Colonic mucosa (tissue), 4 donors: ENCODE data around the gene ZNF202. TPM values are rescaled to one million over a fixed set of nuclear protein-coding genes. Genes with fewer than 3 reads are reported as not detected.

Source experiments
- DNase-seq: peaks from one replicate; pipeline ENCODE4 v3.0.0-alpha.2; 2020
- H3K27ac ChIP-seq: fragments of 200-600 bp; one replicate; pipeline ENCODE4 v1.8.0; 2021
- H3K27me3 ChIP-seq: fragments of 200-600 bp; one replicate; pipeline ENCODE4 v1.8.0; 2021
- H3K36me3 ChIP-seq: fragments of 200-600 bp; one replicate; pipeline ENCODE4 v1.8.0; 2021
- H3K4me1 ChIP-seq: fragments of 200-600 bp; one replicate; pipeline ENCODE4 v1.8.0; 2021; ENCODE audit warnings: mild to moderate bottlenecking
- H3K4me3 ChIP-seq: fragments of 200-600 bp; one replicate; pipeline ENCODE4 v1.8.0; 2021
- H3K9ac ChIP-seq, 2 donors: one replicate each; pipeline ENCODE4 v1.7.0; 2013; ENCODE audit warnings: control low read depth in 2 of 2, low read depth in 2 of 2, low read length in 2 of 2
- H3K9me3 ChIP-seq: fragments of 200-600 bp; one replicate; pipeline ENCODE4 v1.8.0; 2021
- intact Hi-C: fragments of 100-400 bp; cut with DNase I; formaldehyde crosslinking; loops from one replicate; pipeline ENCODE4 v1.14.1; 2022
- total RNA-seq, 2 donors: library from RNA; stranded (reverse); fragmentation: NEBNext Ultra II Directional in 1 of 2; extraction: Animal tissue kit (Norgen Biotek cat#: 25700) in 1 of 2; gene quantifications; one replicate each; pipeline ENCODE4 v1.2.1, GENCODE V29; 2021
- TF ChIP-seq, protein P1 (sequence below): fragments of 200-600 bp; IDR thresholded peaks from one replicate; pipeline ENCODE4 v1.8.0; 2022; ENCODE audit warnings: antibody characterized with exemption, mild to moderate bottlenecking
- donor health status: healthy.
- donor health status: DM: no; HTN: no; CAD: no.
- donor health status: DM: no; HTN: no; CAD: no.

The ZNF202 gene
- total RNA-seq, 2 donors from 2014 or later = 7.4 to 8.5 TPM

DNA sequence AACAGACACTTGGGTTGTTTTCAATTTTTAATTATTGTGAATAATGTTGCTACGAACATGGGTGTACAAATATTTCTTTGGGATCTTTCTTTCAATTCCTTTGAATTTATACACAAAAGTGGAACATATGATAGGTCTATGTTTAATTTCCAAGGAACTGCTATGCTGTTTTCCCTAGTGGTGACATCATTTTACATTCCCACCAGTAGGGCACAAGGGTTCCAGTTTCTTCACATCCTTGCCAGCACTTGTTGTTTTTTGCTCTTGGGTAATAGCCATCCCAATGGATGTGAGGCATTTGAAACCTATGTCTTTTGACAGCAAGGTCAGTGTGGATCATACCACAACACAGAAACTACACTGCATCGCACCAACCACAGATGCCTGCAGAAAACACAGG is 45.3 kb downstream of the ZNF202 start:
- H3K27ac ChIP-seq = no peak overlapping the region
- TF ChIP-seq, protein P1, sequence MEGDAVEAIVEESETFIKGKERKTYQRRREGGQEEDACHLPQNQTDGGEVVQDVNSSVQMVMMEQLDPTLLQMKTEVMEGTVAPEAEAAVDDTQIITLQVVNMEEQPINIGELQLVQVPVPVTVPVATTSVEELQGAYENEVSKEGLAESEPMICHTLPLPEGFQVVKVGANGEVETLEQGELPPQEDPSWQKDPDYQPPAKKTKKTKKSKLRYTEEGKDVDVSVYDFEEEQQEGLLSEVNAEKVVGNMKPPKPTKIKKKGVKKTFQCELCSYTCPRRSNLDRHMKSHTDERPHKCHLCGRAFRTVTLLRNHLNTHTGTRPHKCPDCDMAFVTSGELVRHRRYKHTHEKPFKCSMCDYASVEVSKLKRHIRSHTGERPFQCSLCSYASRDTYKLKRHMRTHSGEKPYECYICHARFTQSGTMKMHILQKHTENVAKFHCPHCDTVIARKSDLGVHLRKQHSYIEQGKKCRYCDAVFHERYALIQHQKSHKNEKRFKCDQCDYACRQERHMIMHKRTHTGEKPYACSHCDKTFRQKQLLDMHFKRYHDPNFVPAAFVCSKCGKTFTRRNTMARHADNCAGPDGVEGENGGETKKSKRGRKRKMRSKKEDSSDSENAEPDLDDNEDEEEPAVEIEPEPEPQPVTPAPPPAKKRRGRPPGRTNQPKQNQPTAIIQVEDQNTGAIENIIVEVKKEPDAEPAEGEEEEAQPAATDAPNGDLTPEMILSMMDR = no peak
- intact Hi-C loops = no loop called here
- no peaks in the 10 kb centered on the region for H3K27me3 ChIP-seq
- no peak overlapping the region for H3K9ac ChIP-seq
- H3K36me3 ChIP-seq = no peaks in the 10 kb centered on the region
- H3K9me3 ChIP-seq = no peaks in the 10 kb centered on the region
- DNase-seq = no peak
- H3K4me1 ChIP-seq = no peaks in the 10 kb centered on the region
- no peak overlapping the region for H3K4me3 ChIP-seq

DNA sequence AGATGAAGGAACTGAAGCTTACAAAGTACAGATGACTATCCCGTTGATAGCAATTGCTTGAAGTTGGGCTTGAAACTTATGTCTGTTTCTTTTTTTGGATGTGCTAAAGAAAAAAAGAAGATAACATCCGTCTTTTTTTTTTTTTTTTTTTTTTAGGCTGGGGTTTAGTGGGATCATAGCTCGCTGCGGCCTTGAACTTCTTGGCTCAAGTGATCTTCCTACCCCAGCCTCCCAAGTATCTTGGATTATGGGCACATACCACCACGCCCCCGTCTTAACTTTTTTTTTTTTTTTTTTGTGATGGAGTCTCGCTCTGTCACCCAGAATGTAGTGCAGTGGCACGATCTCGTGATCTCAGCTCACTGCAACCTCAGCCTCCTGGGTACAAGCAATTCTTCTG is 46.2 kb downstream of the ZNF202 start:
- H3K27ac ChIP-seq = no peak overlapping the region

DNA sequence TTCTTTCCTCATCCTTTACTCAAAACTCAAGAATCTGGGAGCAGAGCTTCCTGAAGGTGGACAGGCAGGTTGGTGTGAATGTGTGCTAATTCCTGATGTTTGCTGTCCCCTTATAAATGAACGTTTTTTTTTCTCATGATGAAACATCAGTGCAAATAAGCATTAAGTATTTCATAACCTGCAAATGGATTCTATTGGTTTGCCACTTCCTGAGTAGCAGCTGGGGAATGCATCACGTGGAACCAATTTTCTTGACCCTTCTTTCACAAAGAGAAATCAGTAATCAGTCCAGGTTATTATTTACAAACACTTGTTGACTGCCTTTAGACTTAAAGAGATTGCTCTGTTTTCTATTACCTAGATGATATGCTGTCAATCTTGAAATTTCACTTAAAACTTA is 46.9 kb downstream of the ZNF202 start:
- TF ChIP-seq, protein P1 = no peak
- no peak overlapping the region for H3K9ac ChIP-seq
- no peaks in the 10 kb centered on the region for H3K27me3 ChIP-seq
- no peak overlapping the region for H3K27ac ChIP-seq
- no peak for DNase-seq
- no peak overlapping the region for H3K4me3 ChIP-seq
- H3K36me3 ChIP-seq = no peaks in the 10 kb centered on the region
- no peaks in the 10 kb centered on the region for H3K9me3 ChIP-seq
- intact Hi-C loops = no loop called here
- no peaks in the 10 kb centered on the region for H3K4me1 ChIP-seq

More for the DNA sequence above, 46.2 kb downstream of the ZNF202 start:
- intact Hi-C loops = no loop called here
- H3K36me3 ChIP-seq = no peaks in the 10 kb centered on the region
- no peak overlapping the region for H3K4me3 ChIP-seq
- DNase-seq = no peak
- H3K27me3 ChIP-seq = no peaks in the 10 kb centered on the region
- H3K9me3 ChIP-seq = no peaks in the 10 kb centered on the region
- H3K9ac ChIP-seq = no peak overlapping the region
- no peaks in the 10 kb centered on the region for H3K4me1 ChIP-seq
- TF ChIP-seq, protein P1 = no peak

DNA sequence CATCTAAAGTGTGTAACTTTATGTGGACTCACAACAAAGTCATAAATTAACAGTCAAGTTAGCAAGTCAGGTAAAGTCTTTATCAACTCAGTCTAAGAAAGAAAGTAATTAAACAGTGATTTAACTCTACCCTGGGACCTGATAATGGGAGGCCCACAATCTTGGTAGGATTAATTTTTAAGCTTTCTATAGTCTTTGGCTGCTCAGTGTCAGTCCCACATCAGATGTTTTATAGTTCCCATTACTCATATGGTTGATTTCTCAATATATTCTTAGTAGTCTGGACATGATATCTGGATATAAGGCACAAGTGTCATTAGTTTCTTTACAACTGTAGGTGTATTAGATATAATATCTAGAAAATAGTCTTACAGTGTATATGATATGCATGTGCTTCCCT is 48.5 kb downstream of the ZNF202 start:
- H3K36me3 ChIP-seq = no peaks in the 10 kb centered on the region
- DNase-seq = no peak
- H3K27ac ChIP-seq = no peak overlapping the region
- no peaks in the 10 kb centered on the region for H3K4me1 ChIP-seq
- intact Hi-C loops = no loop called here
- H3K4me3 ChIP-seq = no peak overlapping the region
- H3K9ac ChIP-seq = no peak overlapping the region
- no peaks in the 10 kb centered on the region for H3K27me3 ChIP-seq
- TF ChIP-seq, protein P1 = no peak
- no peaks in the 10 kb centered on the region for H3K9me3 ChIP-seq

DNA sequence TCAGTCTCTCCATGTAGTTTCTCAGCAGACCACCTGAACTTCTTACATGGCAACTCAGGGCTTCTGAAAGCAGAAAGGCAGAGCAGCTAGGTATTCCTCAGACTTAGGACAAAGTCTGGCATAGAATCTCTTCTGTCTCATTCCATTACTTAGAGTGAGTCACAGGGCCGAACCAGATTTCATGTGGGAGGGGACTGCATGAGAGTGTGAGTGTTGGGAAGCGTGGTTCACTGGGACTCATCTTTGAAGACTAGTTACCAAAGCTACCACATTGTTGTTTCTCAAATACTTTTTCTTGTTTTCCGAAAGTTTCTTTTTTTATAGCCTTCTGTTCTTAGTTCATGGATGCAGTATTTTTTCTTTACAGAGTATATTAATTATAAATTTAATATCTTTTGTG is 51.0 kb downstream of the ZNF202 start:
- Histone ChIP-seq H3K4me1 (no peaks in the 10 kb centered on the region), H3K27ac (no peak overlapping the region), H3K4me3 (no peak overlapping the region), H3K9ac (no peak overlapping the region), H3K9me3 (no peaks in the 10 kb centered on the region), H3K27me3 (no peaks in the 10 kb centered on the region), H3K36me3 (no peaks in the 10 kb centered on the region)
- DNase-seq = no peak
- intact Hi-C loops = no loop called here
- TF ChIP-seq, protein P1 = no peak

DNA sequence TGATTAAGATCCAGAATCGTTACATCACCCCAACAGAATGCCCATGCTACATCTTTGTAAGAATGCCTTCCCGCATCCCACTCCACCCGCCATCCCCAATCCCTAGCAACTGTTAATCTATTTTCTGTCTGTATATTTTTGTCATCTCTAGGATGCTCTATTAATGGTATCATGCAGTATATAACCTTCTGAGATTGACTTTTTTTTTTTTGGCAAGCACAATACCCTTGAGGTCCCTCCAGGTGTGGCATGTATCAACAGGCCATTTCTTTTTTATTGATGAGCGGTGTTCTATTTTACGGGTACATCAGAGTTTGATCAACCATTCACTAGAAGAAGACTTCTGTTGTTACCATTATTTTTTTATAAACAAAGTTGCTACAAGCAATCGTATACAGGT is 56.9 kb downstream of the ZNF202 start:
- Histone ChIP-seq H3K4me1 (no peaks in the 10 kb centered on the region), H3K9me3 (no peaks in the 10 kb centered on the region), H3K4me3 (no peak overlapping the region), H3K27ac (no peak overlapping the region), H3K36me3 (no peaks in the 10 kb centered on the region), H3K9ac (no peak overlapping the region), H3K27me3 (no peaks in the 10 kb centered on the region)
- TF ChIP-seq, protein P1 = no peak
- no peak for DNase-seq
- intact Hi-C loops = no loop called here
